IMR-90 (cell line): Measurements from ENCODE around the gene TRAPPC5. TPM values are rescaled to one million over a fixed set of nuclear protein-coding genes. Genes with fewer than 3 reads are reported as not detected.

Experiments used
- ATAC-seq: fragments of 200-7000 bp; cut with Tn5 transposase; 2 replicates; pipeline ENCODE4 v1.9.1; 2020; ENCODE audit warnings: low read depth, mild to moderate bottlenecking, moderate library complexity
- BruUV-seq: library from RNA; stranded (reverse); fragments of 400-500 nt; replicated peaks from 2 replicates; lab custom pipeline; 2021; lab: Mats Ljungman, UMichigan
- CTCF ChIA-PET: fragments of 300-600 bp; formaldehyde crosslinking; extraction: SDS; loops from one replicate; lab custom pipeline; 2021; ENCODE audit warnings: antibody characterized with exemption; lab: Yijun Ruan, JAX
- POLR2A ChIA-PET: fragments of 300-600 bp; sonication (Branson Sonifier 250); formaldehyde crosslinking; loops from one replicate; lab custom pipeline; 2022; ENCODE audit warnings: antibody characterized with exemption; ENCODE audit not compliant: unreplicated experiment; lab: Charles Lee
- DNase-seq: peaks from one replicate; pipeline ENCODE4 v3.0.0; 2013
- H2AFZ ChIP-seq: replicated peaks from 2 replicates; pipeline ENCODE3; 2013; ENCODE audit warnings: low read length, mild to moderate bottlenecking; ENCODE audit not compliant: poor library complexity
- H2AK5ac ChIP-seq: 2 replicates; pipeline ENCODE4 v1.6.1; 2013; ENCODE audit warnings: low read depth, low read length, inconsistent platforms
- H2AK9ac ChIP-seq: replicated peaks from 2 replicates; pipeline ENCODE3; 2013; ENCODE audit warnings: mild to moderate bottlenecking, low read depth, low read length, moderate library complexity; ENCODE audit not compliant: poor library complexity
- H2BK120ac ChIP-seq: 2 replicates; pipeline ENCODE4 v1.6.1; 2013; ENCODE audit warnings: low read depth, low read length, inconsistent platforms
- H2BK15ac ChIP-seq: 3 replicates; pipeline ENCODE4 v1.6.1; 2013; ENCODE audit warnings: low read depth, low read length, inconsistent platforms
- H2BK20ac ChIP-seq: 2 replicates; pipeline ENCODE4 v1.6.1; 2013; ENCODE audit warnings: low read depth, mild to moderate bottlenecking, inconsistent platforms, low read length, moderate library complexity
- H2BK5ac ChIP-seq: 2 replicates; pipeline ENCODE4 v1.6.1; 2013; ENCODE audit warnings: mild to moderate bottlenecking, low read depth, low read length, inconsistent platforms; ENCODE audit not compliant: poor library complexity, severe bottlenecking
- H3K14ac ChIP-seq: replicated peaks from 2 replicates; pipeline ENCODE4 v1.6.1; 2013; ENCODE audit warnings: low read depth, low read length, inconsistent platforms
- H3K18ac ChIP-seq: 2 replicates; pipeline ENCODE4 v1.6.1; 2013; ENCODE audit warnings: low read depth, low read length, control low read depth
- H3K23ac ChIP-seq: 2 replicates; pipeline ENCODE4 v1.6.1; 2013; ENCODE audit warnings: low read depth, low read length, inconsistent platforms
- H3K27ac ChIP-seq: 2 replicates; pipeline ENCODE4 v1.5.1; 2013; ENCODE audit warnings: mild to moderate bottlenecking, control low read depth, low read length; ENCODE audit not compliant: insufficient read depth
- H3K27me3 ChIP-seq: 2 replicates; pipeline ENCODE4 v1.6.1; 2013; ENCODE audit warnings: low read length; ENCODE audit not compliant: control insufficient read depth, insufficient read depth
- H3K36me3 ChIP-seq: 2 replicates; pipeline ENCODE4 v1.6.1; 2013; ENCODE audit warnings: low read length, mixed read lengths; ENCODE audit not compliant: control insufficient read depth, insufficient read depth
- H3K4ac ChIP-seq: 2 replicates; pipeline ENCODE4 v1.6.1; 2013; ENCODE audit warnings: low read depth, low read length, inconsistent platforms
- H3K4me1 ChIP-seq: 2 replicates; pipeline ENCODE4 v1.6.1; 2013; ENCODE audit warnings: low read length, mixed read lengths; ENCODE audit not compliant: control insufficient read depth, insufficient read depth
- H3K4me2 ChIP-seq: 2 replicates; pipeline ENCODE4 v1.6.1; 2013; ENCODE audit warnings: low read depth, mild to moderate bottlenecking, control low read depth, low read length, moderate library complexity
- H3K4me3 ChIP-seq: 2 replicates; pipeline ENCODE4 v1.5.1; 2013; ENCODE audit warnings: low read depth, mild to moderate bottlenecking, control low read depth, low read length, moderate library complexity; ENCODE audit not compliant: insufficient read depth
- H3K56ac ChIP-seq: 2 replicates; pipeline ENCODE4 v1.6.1; 2013; ENCODE audit warnings: low read length, inconsistent platforms; ENCODE audit not compliant: insufficient read depth; ENCODE audit errors: extremely low read depth
- H3K79me1 ChIP-seq, 2 experiments: 2 replicates each; pipeline ENCODE4 v1.6.1; 2013; ENCODE audit warnings: low read length in 2 of 2, inconsistent platforms in 1 of 2, low read depth in 1 of 2
- H3K9ac ChIP-seq: 2 replicates; pipeline ENCODE4 v1.6.1; 2013; ENCODE audit warnings: low read depth, low read length, control low read depth
- H3K9me1 ChIP-seq: 2 replicates; pipeline ENCODE4 v1.6.1; 2013; ENCODE audit warnings: low read length, inconsistent platforms; ENCODE audit not compliant: insufficient read depth
- H3K9me3 ChIP-seq: 2 replicates; pipeline ENCODE4 v1.6.1; 2013; ENCODE audit warnings: low read length; ENCODE audit not compliant: control insufficient read depth, insufficient read depth
- H4K20me1 ChIP-seq: 2 replicates; pipeline ENCODE4 v1.6.1; 2013; ENCODE audit warnings: low read length, inconsistent platforms; ENCODE audit not compliant: insufficient read depth
- H4K5ac ChIP-seq: 2 replicates; pipeline ENCODE4 v1.6.1; 2013; ENCODE audit warnings: mild to moderate bottlenecking, low read depth, low read length, control low read depth
- H4K8ac ChIP-seq, 2 experiments: 2 replicates each; pipeline ENCODE4 v1.6.1; 2013; ENCODE audit warnings: low read depth in 2 of 2, low read length in 2 of 2, control low read depth in 1 of 2, inconsistent platforms in 1 of 2
- H4K91ac ChIP-seq: 2 replicates; pipeline ENCODE4 v1.6.1; 2013; ENCODE audit warnings: low read depth, low read length, inconsistent platforms; ENCODE audit not compliant: insufficient read depth
- BHLHE40 ChIP-seq: fragments of 150-350 bp; IDR thresholded peaks from 2 replicates; pipeline ENCODE4 v1.6.1; 2016; ENCODE audit warnings: mild to moderate bottlenecking, low read depth, low read length
- CHD1 ChIP-seq: IDR thresholded peaks from 2 replicates; pipeline ENCODE4 v1.6.1; 2012; ENCODE audit warnings: low read depth, low read length, improper control_type of control experiment
- FOS ChIP-seq: fragments of 150-350 bp; IDR thresholded peaks from 2 replicates; pipeline ENCODE4 v1.6.1; 2016; ENCODE audit warnings: low read depth, low read length
- MAFK ChIP-seq: IDR thresholded peaks from 2 replicates; pipeline ENCODE4 v1.6.1; 2012; ENCODE audit warnings: low read depth, low read length, improper control_type of control experiment
- MAZ ChIP-seq: IDR thresholded peaks from 2 replicates; pipeline ENCODE4 v1.6.1; 2012; ENCODE audit warnings: low read depth, mild to moderate bottlenecking, low read length, improper control_type of control experiment, moderate library complexity, borderline replicate concordance
- MXI1 ChIP-seq: IDR thresholded peaks from 2 replicates; pipeline ENCODE4 v1.6.1; 2012; ENCODE audit warnings: low read depth, mild to moderate bottlenecking, low read length, moderate library complexity, borderline replicate concordance
- POLR2A ChIP-seq: IDR thresholded peaks from 2 replicates; pipeline ENCODE4 v1.6.1; 2012; ENCODE audit warnings: mild to moderate bottlenecking, low read depth, low read length
- RAD21 ChIP-seq: IDR thresholded peaks from 2 replicates; pipeline ENCODE4 v1.6.1; 2012; ENCODE audit warnings: low read length, improper control_type of control experiment
- RFX5 ChIP-seq: IDR thresholded peaks from 2 replicates; pipeline ENCODE4 v1.8.0; 2012; ENCODE audit warnings: low read depth, mild to moderate bottlenecking, low read length, moderate library complexity
- SMC3 ChIP-seq: fragments of 150-350 bp; IDR thresholded peaks from 2 replicates; pipeline ENCODE4 v1.6.1; 2016; ENCODE audit warnings: low read depth, mild to moderate bottlenecking, antibody characterized with exemption, low read length, moderate library complexity
- WGBS, 2 experiments: methylation state at CpG; one replicate each; pipeline versions ENCODE4 v1.1.5 to v1.1.7; 2013; ENCODE audit warnings: missing lambda C conversion rate in 2 of 2; ENCODE audit not compliant: insufficient read length in 1 of 2; ENCODE audit errors: extremely low coverage in 2 of 2; 5-methylcytosine and 5-hydroxymethylcytosine counted together
- dilution Hi-C: fragments of 300-500 bp; cut with HindIII; formaldehyde crosslinking; loops from one replicate; pipeline ENCODE4 v1.14.3; 2018; ENCODE audit warnings: low sequenced_read_pairs; ENCODE audit not compliant: unreplicated experiment
- in situ Hi-C: fragments of 300-500 bp; cut with MboI; formaldehyde crosslinking; loops from 3 replicates; pipeline ENCODE4 v1.14.3; 2019; ENCODE audit warnings: low sequenced_read_pairs, inconsistent platforms, mixed read lengths
- intact Hi-C: fragments of 100-400 bp; cut with micrococcal nuclease; formaldehyde crosslinking; loops from 2 replicates; pipeline ENCODE4 v1.10.0; 2022
- polyA plus RNA-seq, 3 experiments: library from polyadenylated mRNA; depleted of rRNA; stranded (reverse); fragments of >200 nt; gene quantifications; 2 replicates each; pipeline ENCODE4 v1.2.3, GENCODE V29; 2012; ENCODE audit warnings: low replicate concordance in 1 of 3
- total RNA-seq: library from RNA; depleted of rRNA; stranded (reverse); fragments of >200 nt; gene quantifications from 2 replicates; pipeline ENCODE4 v1.2.3, GENCODE V29; 2012
- TF ChIP-seq, protein P1 (sequence below): fragments of 150-350 bp; IDR thresholded peaks from 2 replicates; pipeline ENCODE4 v1.6.1; 2016; ENCODE audit warnings: low read depth, mild to moderate bottlenecking, low read length, moderate library complexity, borderline replicate concordance
- TF ChIP-seq, protein P2 (sequence below): fragments of 150-350 bp; IDR thresholded peaks from 2 replicates; pipeline ENCODE4 v1.6.1; 2017; ENCODE audit warnings: mild to moderate bottlenecking, antibody characterized with exemption, low read length, low read depth

TRAPPC5 gene
- total and polyA plus RNA-seq, 2 of the 4 experiments (the other 2 are of a cell fraction), result 54.7 to 109 TPM

- no peak overlapping the region; the same call in 1 of the 2 replicates for H4K5ac ChIP-seq
- ChIA-PET POLR2A (interaction anchor here (0.6 to 0.7 kb wide), 2 partner anchors 117 to 118 kb away, joined by 3 to 4 read pairs; no protein-coding TSS in a partner anchor), CTCF (interaction anchor here (0.5 to 1.3 kb wide), 13 partner anchors 13 to 611 kb away, joined by 3 to 10 read pairs (median 4); partner anchors contain the start of genes PET100, RETN and XAB2)
- ATAC-seq, result peak; percentile 58
- H3K4ac ChIP-seq, result peak overlapping the region; percentile 87
- peak overlapping the region; percentile 85; the same call in 1 of the 2 replicates for H3K14ac ChIP-seq
- H3K23ac ChIP-seq, result no peak overlapping the region
- H2AK5ac ChIP-seq, result peak overlapping the region; percentile 88
- no peak overlapping the region for H2BK20ac ChIP-seq
- H3K4me2 ChIP-seq, result peak overlapping the region; percentile 82
- H2BK15ac ChIP-seq, result no peak overlapping the region
- DNase-seq, result peak; percentile 70
- H3K36me3 ChIP-seq, result peaks cover 11% of the 10 kb centered on the region; the same call in 1 of the 2 replicates
- H3K18ac ChIP-seq, result no peak overlapping the region
- dilution Hi-C loops, result no loop called here
- in situ Hi-C loops, result loop anchor here (10.0 kb wide), 1 partner anchor 113 kb away; no protein-coding TSS in a partner anchor
- peak overlapping the region; percentile 86 for H3K27ac ChIP-seq
- H3K27me3 ChIP-seq, result peaks cover 7% of the 10 kb centered on the region
- H2BK5ac ChIP-seq, result peak overlapping the region; percentile 73
- peak overlapping the region; percentile 87 for H3K4me3 ChIP-seq
- 10% methylated on average over 26 of the region's 43 CpGs; no CpG with 5 or more reads in 1 of the 2 experiments for WGBS, 2 experiments
- no peak overlapping the region for H3K56ac ChIP-seq
- H4K91ac ChIP-seq, result peak overlapping the region; percentile 18; the same call in 1 of the 2 replicates
- peak overlapping the region; percentile 82 for H3K9ac ChIP-seq
- peak overlapping the region; percentile 99 for H2AK9ac ChIP-seq
- peaks cover 0 to 28% of the 10 kb centered on the region in 2 experiments; a peak in 3 of 4 replicates for H3K79me1 ChIP-seq
- H2BK120ac ChIP-seq, result no peak overlapping the region; the same call in 1 of the 2 replicates
- H2AFZ ChIP-seq, result peak overlapping the region; percentile 100
- H3K9me3 ChIP-seq, result no peaks in the 10 kb centered on the region
- peaks cover 4% of the 10 kb centered on the region; the same call in 1 of the 2 replicates for H3K4me1 ChIP-seq
- no TSS peak for BruUV-seq
- peaks cover 3% of the 10 kb centered on the region for H3K9me1 ChIP-seq
- H4K20me1 ChIP-seq, result peaks cover 14% of the 10 kb centered on the region
- intact Hi-C loops, result loop anchor here (1.0 to 2.0 kb wide), 2 partner anchors 53 to 118 kb away; partner anchors contain the start of genes PET100 and XAB2
- H4K8ac ChIP-seq, result peak overlapping the region; percentile 77 to 89
- TF ChIP-seq, protein P1, sequence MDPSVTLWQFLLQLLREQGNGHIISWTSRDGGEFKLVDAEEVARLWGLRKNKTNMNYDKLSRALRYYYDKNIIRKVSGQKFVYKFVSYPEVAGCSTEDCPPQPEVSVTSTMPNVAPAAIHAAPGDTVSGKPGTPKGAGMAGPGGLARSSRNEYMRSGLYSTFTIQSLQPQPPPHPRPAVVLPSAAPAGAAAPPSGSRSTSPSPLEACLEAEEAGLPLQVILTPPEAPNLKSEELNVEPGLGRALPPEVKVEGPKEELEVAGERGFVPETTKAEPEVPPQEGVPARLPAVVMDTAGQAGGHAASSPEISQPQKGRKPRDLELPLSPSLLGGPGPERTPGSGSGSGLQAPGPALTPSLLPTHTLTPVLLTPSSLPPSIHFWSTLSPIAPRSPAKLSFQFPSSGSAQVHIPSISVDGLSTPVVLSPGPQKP, result no peak
- TF ChIP-seq MAFK (no peak), CHD1 (no peak), RAD21 (peak; percentile 45), BHLHE40 (no peak), POLR2A (no peak), MXI1 (peak; percentile 40; the same call in 1 of the 2 replicates), FOS (no peak), SMC3 (peak; percentile 44; the same call in 1 of the 2 replicates), RFX5 (no peak), MAZ (peak; percentile 51; the same call in 1 of the 2 replicates)
- TF ChIP-seq, protein P2, sequence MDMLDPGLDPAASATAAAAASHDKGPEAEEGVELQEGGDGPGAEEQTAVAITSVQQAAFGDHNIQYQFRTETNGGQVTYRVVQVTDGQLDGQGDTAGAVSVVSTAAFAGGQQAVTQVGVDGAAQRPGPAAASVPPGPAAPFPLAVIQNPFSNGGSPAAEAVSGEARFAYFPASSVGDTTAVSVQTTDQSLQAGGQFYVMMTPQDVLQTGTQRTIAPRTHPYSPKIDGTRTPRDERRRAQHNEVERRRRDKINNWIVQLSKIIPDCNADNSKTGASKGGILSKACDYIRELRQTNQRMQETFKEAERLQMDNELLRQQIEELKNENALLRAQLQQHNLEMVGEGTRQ, result no peak
Observed at GRCh38 chr19:7681340-7682174, 924 bp downstream of the TRAPPC5 start.
